ENCODE data around the gene EDN3.

DNA sequence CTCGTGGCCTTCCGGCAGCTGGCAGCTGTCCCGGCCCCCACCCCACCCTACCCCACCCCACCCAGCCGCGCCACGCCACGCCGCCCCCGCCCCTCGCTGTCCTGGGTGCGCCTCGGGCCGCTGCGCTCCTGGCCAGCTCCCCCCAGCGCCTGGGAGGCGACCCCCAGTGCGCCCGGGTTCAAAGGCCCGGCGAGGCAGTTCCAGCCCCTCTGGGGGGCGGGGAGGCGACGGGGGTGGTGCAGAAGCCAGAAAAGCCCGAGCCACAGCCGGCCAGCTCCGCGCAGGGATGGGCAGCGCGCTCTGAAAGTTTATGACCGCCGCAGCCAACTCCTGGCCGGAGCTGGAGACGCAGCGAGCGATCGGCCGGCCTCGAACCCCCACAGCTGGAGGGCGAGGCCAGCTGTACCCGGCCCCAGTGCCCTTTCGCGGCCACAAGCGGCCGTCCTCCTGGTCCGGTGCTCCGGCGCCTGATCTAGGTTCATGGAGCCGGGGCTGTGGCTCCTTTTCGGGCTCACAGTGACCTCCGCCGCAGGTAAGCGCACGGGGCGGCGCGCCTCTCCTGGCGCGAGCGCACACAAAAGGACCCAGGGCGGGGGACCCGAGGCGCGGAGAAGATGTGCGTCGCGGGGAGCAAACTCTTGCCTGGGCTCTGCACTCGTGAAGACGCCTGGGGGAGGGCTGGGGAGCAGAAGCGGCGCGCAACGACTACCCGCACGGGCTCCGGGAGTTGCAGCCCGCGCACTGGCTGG is at the start of gene EDN3:
- TF ChIP-seq, protein P1, sequence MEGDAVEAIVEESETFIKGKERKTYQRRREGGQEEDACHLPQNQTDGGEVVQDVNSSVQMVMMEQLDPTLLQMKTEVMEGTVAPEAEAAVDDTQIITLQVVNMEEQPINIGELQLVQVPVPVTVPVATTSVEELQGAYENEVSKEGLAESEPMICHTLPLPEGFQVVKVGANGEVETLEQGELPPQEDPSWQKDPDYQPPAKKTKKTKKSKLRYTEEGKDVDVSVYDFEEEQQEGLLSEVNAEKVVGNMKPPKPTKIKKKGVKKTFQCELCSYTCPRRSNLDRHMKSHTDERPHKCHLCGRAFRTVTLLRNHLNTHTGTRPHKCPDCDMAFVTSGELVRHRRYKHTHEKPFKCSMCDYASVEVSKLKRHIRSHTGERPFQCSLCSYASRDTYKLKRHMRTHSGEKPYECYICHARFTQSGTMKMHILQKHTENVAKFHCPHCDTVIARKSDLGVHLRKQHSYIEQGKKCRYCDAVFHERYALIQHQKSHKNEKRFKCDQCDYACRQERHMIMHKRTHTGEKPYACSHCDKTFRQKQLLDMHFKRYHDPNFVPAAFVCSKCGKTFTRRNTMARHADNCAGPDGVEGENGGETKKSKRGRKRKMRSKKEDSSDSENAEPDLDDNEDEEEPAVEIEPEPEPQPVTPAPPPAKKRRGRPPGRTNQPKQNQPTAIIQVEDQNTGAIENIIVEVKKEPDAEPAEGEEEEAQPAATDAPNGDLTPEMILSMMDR (tag by site-specific recombination; IDR thresholded peaks at IDR 0.05) = no peak
- no peak for TF ChIP-seq TCF7L2 (IDR thresholded peaks at IDR 0.05; ENCODE audit: borderline replicate concordance, low read depth, low read length)
- no peak for TF ChIP-seq YY1 (tag by site-specific recombination; IDR thresholded peaks at IDR 0.05)
- no peak for TF ChIP-seq ZNF19 (tag by site-specific recombination; IDR thresholded peaks at IDR 0.05; ENCODE audit: low read depth)
- no peak for TF ChIP-seq REST (tag by site-specific recombination; IDR thresholded peaks at IDR 0.05)
- no peak for TF ChIP-seq ZNF146 (tag by site-specific recombination; IDR thresholded peaks at IDR 0.05)
- no peak for TF ChIP-seq ZNF292 (tag by site-specific recombination; IDR thresholded peaks at IDR 0.05; ENCODE audit: borderline replicate concordance, low read depth)
- no peak for TF ChIP-seq ZNF580 (tag by site-specific recombination; IDR thresholded peaks at IDR 0.05)
- no peak for TF ChIP-seq ZNF138 (tag by site-specific recombination; IDR thresholded peaks at IDR 0.05; ENCODE audit: borderline replicate concordance)

All from HEK293 (cell line).